Effector memory CD8-positive, alpha-beta T cell (primary cell): ENCODE results near the gene SH3GL3.

Experiments used
- ATAC-seq: fragments of 150-1000 bp; cut with Tn5 transposase; replicated peaks from 2 replicates; pipeline ENCODE4 v1.10.0; 2021; ENCODE audit warnings: mild to moderate bottlenecking, moderate library complexity
- DNase-seq, 3 experiments: peaks; one replicate each; pipeline ENCODE4 v3.0.0; 2021
- H3K27ac Mint-ChIP-seq, 2 donors: one replicate each; pipeline ENCODE4 v1.8.0; 2022; ENCODE audit warnings: mild to moderate bottlenecking in 2 of 2, mixed read lengths in 2 of 2, moderate library complexity in 2 of 2
- H3K27me3 Mint-ChIP-seq, 2 donors: one replicate each; pipeline ENCODE4 v1.8.0; 2022; ENCODE audit warnings: mixed read lengths in 2 of 2
- H3K36me3 Mint-ChIP-seq: one replicate; pipeline ENCODE4 v1.8.0; 2022; ENCODE audit warnings: mild to moderate bottlenecking, moderate library complexity, mixed read lengths; ENCODE audit not compliant: insufficient read depth
- H3K4me1 Mint-ChIP-seq, 2 donors: one replicate each; pipeline ENCODE4 v1.8.0; 2022; ENCODE audit warnings: low read depth in 2 of 2, mixed read lengths in 2 of 2
- H3K4me3 Mint-ChIP-seq, 2 donors: one replicate each; pipeline ENCODE4 v1.8.0; 2022; ENCODE audit warnings: mild to moderate bottlenecking in 2 of 2, mixed read lengths in 2 of 2, moderate library complexity in 2 of 2
- H3K9me3 Mint-ChIP-seq, 2 donors: one replicate each; pipeline ENCODE4 v1.8.0; 2022; ENCODE audit warnings: mixed read lengths in 2 of 2

Gene SH3GL3

DNA sequence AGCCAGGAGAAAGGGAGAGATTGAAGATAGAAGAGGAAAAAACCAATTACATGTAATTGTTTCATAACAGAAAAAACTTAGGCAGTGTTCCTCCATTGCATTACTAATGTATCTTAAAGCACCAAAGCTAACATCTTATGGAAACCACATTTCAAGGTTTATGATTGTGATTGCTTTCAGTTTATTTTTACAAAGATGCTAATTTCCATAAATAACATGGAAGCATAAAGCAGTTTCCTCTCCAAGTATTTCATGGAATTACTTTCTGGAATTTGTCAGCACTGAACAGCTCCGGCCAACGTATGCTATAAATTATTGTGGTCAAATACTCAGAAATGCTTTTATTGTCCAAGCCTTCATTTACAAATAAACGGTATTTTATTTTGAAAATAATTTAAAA is 218.3 kb downstream of the SH3GL3 start:
- Mint-ChIP-seq H3K27ac (no peak overlapping the region), H3K4me1 (no peaks in the 10 kb centered on the region), H3K4me3 (no peak overlapping the region), H3K9me3 (peaks cover 4 to 13% of the 10 kb centered on the region in 2 donors), H3K36me3 (no peaks in the 10 kb centered on the region), H3K27me3 (peaks cover 0 to 5% of the 10 kb centered on the region in 2 donors)
- ATAC-seq, result no peak
- no peak for DNase-seq
